ENCODE data around the gene MOBP.

DNA sequence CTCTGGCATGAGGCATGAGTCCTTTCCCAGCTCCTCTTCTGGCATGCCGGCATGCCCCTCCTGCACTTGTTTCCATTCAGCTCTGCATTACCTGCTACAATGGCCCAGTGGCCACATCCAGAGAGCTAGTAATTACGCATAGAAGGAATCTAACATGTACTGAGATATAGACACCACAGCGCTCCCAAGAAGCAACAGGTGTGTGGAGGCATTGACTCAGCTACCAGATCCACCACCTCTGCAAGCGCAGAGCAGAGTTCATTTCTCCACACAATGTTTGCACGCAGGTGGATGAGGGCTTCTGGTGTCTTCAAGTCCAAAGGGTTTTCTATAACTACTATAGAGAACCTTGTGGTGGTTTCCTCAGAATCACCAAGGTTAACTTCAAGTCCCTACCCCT lies 4.2 kb downstream of the MOBP start:
- TF ChIP-seq POLR2A (IDR thresholded peaks at IDR 0.05; ENCODE audit: low read depth, low read length): no peak
- TF ChIP-seq POLR2AphosphoS5 (IDR thresholded peaks at IDR 0.05; ENCODE audit: low read depth, low read length): no peak
- TF ChIP-seq TAF1 (IDR thresholded peaks at IDR 0.05; ENCODE audit: low read depth, low read length): no peak
- TF ChIP-seq PAX5 (IDR thresholded peaks at IDR 0.05; ENCODE audit: insufficient read depth, low read length, severe bottlenecking): no peak
- TF ChIP-seq POU2F2 (IDR thresholded peaks at IDR 0.05; ENCODE audit: low read depth, low read length): no peak
